K562 (cell line): Measurements from ENCODE around the gene ST6GAL1. TPM values are rescaled to one million over a fixed set of nuclear protein-coding genes. Genes with fewer than 3 reads are reported as not detected.

Experiments
- ATAC-seq: fragments of 200-7000 bp; cut with Tn5 transposase; 3 replicates; pipeline ENCODE4 v1.9.1; 2020; ENCODE audit warnings: moderate library complexity
- BruUV-seq: library from RNA; stranded (reverse); fragments of 400-500 nt; replicated peaks from 2 replicates; lab custom pipeline; 2021; lab: Mats Ljungman, UMichigan
- CTCF ChIA-PET: fragments of 300-600 bp; formaldehyde crosslinking; extraction: SDS; loops from one replicate; lab custom pipeline; 2021; ENCODE audit warnings: low intra/inter-chr PET ratio; lab: Yijun Ruan, JAX
- POLR2A ChIA-PET: fragments of 300-600, 350-650 bp; sonication (Branson Sonifier 250); formaldehyde crosslinking; extraction: SDS; loops from one replicate; lab custom pipeline; 2021; ENCODE audit warnings: antibody characterized with exemption, inconsistent platforms; lab: Yijun Ruan, JAX
- DNase-seq, 4 experiments: peaks; one replicate each; pipeline versions ENCODE4 v3.0.0 to v3.0.0-alpha.2; 2011 to 2018; ENCODE audit warnings: low spot score in 3 of 4, mixed read lengths in 3 of 4; ENCODE audit errors: extremely low read depth in 1 of 4
- FAIRE-seq: peaks from 2 replicates; lab custom pipeline; 2011; peaks lifted over from hg19 to GRCh38; lab: Jason Lieb, UNC
- H2AFZ ChIP-seq: 2 replicates; pipeline ENCODE4 v1.6.0; 2011; ENCODE audit warnings: low read depth, low read length, control low read depth, inconsistent platforms
- H3K27ac ChIP-seq: fragments of 200-600 bp; 3 replicates; pipeline ENCODE4 v1.8.0; 2011; ENCODE audit warnings: low read depth, mild to moderate bottlenecking, control low read depth, inconsistent platforms, low read length, moderate library complexity, mixed read lengths; ENCODE audit errors: extremely low read depth
- H3K27me3 ChIP-seq, 2 experiments: fragments of 300-600 bp in 1 of 2; 2 replicates in 1 of 2; 3 replicates in 1 of 2; pipeline versions ENCODE4 v1.6.0 to v1.8.0; 2011; ENCODE audit warnings: inconsistent platforms in 2 of 2, low read length in 2 of 2, mild to moderate bottlenecking in 1 of 2, mixed read lengths in 1 of 2, moderate library complexity in 1 of 2; ENCODE audit not compliant: control insufficient read depth in 2 of 2, insufficient read depth in 2 of 2
- H3K36me3 ChIP-seq: fragments of 300-600 bp; 3 replicates; pipeline ENCODE4 v1.8.0; 2011; ENCODE audit warnings: mild to moderate bottlenecking, low read length, inconsistent platforms; ENCODE audit not compliant: control insufficient read depth, insufficient read depth
- H3K4me1 ChIP-seq, 2 experiments: fragments of 200-600 bp in 1 of 2; replicated peaks in 1 of 2; 2 replicates in 1 of 2; 3 replicates in 1 of 2; pipeline versions ENCODE4 v1.5.1 to v1.8.0; 2011; ENCODE audit warnings: inconsistent platforms in 2 of 2, low read length in 2 of 2, mild to moderate bottlenecking in 1 of 2, mixed read lengths in 1 of 2, moderate library complexity in 1 of 2; ENCODE audit not compliant: control insufficient read depth in 2 of 2, insufficient read depth in 2 of 2
- H3K4me2 ChIP-seq: 2 replicates; pipeline ENCODE4 v1.6.1; 2011; ENCODE audit warnings: low read length, control low read depth, inconsistent platforms, mixed read lengths; ENCODE audit not compliant: insufficient read depth
- H3K4me3 ChIP-seq: fragments of 200-600 bp; sonication (generic), shearing (Covaris generic); 2 replicates; pipeline ENCODE4 v1.5.1; 2016; ENCODE audit warnings: control low read depth, inconsistent platforms
- H3K79me2 ChIP-seq: fragments of 200-600 bp; 3 replicates; pipeline ENCODE4 v1.8.0; 2011; ENCODE audit warnings: low read length, inconsistent platforms; ENCODE audit not compliant: control insufficient read depth, insufficient read depth
- H3K9ac ChIP-seq, 2 experiments: 2 replicates each; pipeline versions ENCODE4 v1.6.0 to v1.6.1; 2011; ENCODE audit warnings: low read depth in 2 of 2, low read length in 2 of 2, control low read depth in 1 of 2, inconsistent platforms in 1 of 2, mild to moderate bottlenecking in 1 of 2, mixed read lengths in 1 of 2; ENCODE audit not compliant: insufficient read depth in 1 of 2
- H3K9me1 ChIP-seq: one replicate; pipeline ENCODE4 v1.6.0; 2011; ENCODE audit warnings: inconsistent platforms, mild to moderate bottlenecking, low read length, moderate library complexity; ENCODE audit not compliant: control insufficient read depth, insufficient read depth
- H3K9me3 ChIP-seq: replicated peaks from 2 replicates; pipeline ENCODE4 v1.5.1; 2011; ENCODE audit warnings: low read depth, low read length, inconsistent platforms; ENCODE audit not compliant: control insufficient read depth, insufficient read depth
- H4K20me1 ChIP-seq: replicated peaks from 2 replicates; pipeline ENCODE4 v1.6.1; 2011; ENCODE audit warnings: low read length, inconsistent platforms, mixed read lengths; ENCODE audit not compliant: control insufficient read depth, insufficient read depth
- HDAC1 ChIP-seq, 2 experiments: fragments of 450-650 bp; IDR thresholded peaks; 2 replicates each; pipeline ENCODE4 v1.6.1; 2016 to 2017; ENCODE audit warnings: inconsistent platforms in 1 of 2, mild to moderate bottlenecking in 1 of 2, moderate library complexity in 1 of 2
- MEIS2 ChIP-seq: fragments of 450-650 bp; IDR thresholded peaks from 2 replicates; pipeline ENCODE4 v1.6.1; 2014; ENCODE audit warnings: mild to moderate bottlenecking; ENCODE audit not compliant: partially characterized antibody
- POLR3G ChIP-seq: IDR thresholded peaks from 2 replicates; pipeline ENCODE4 v1.6.1; 2011; ENCODE audit not compliant: insufficient read length, insufficient replicate concordance; ENCODE audit errors: extremely low read depth
- SIN3A ChIP-seq, 2 experiments: fragments of 150-350 bp in 1 of 2; IDR thresholded peaks; 2 replicates each; pipeline ENCODE4 v1.6.1; 2011 to 2016; ENCODE audit warnings: borderline replicate concordance in 2 of 2, low read depth in 2 of 2, low read length in 2 of 2, mild to moderate bottlenecking in 2 of 2, moderate library complexity in 2 of 2; ENCODE audit not compliant: control insufficient read depth in 1 of 2
- YY1 ChIP-seq, 3 experiments: IDR thresholded peaks; 2 replicates each; pipeline ENCODE4 v1.6.1; 2011; ENCODE audit warnings: low read length in 2 of 3, mild to moderate bottlenecking in 2 of 3, moderate library complexity in 2 of 3, borderline replicate concordance in 1 of 3, control low read depth in 1 of 3, low read depth in 1 of 3; ENCODE audit not compliant: insufficient read depth in 3 of 3, insufficient replicate concordance in 2 of 3, control insufficient read depth in 1 of 3, insufficient read length in 1 of 3; ENCODE audit errors: extremely low read depth in 1 of 3
- WGBS: fragments of 100-300 bp; shearing (Covaris generic); methylation state at CpG from one replicate; pipeline ENCODE4 v1.1.6; 2016; ENCODE audit warnings: low coverage, mixed read lengths; ENCODE audit not compliant: insufficient coverage; ENCODE audit errors: missing lambda C conversion rate; 5-methylcytosine and 5-hydroxymethylcytosine counted together
- in situ Hi-C: fragments of 300-500 bp; cut with MboI; formaldehyde crosslinking; loops from 4 replicates; pipeline ENCODE4 v1.15.0; 2018; ENCODE audit warnings: inconsistent platforms, mixed read lengths
- intact Hi-C: fragments of 100-400 bp; cut with micrococcal nuclease; formaldehyde crosslinking; loops from 2 replicates; pipeline ENCODE4 v1.14.2; 2022
- polyA plus RNA-seq, 8 experiments: library from polyadenylated mRNA; depleted of rRNA in 4 of 8; stranded (reverse) in 5 of 8; unstranded in 3 of 8; fragments of >200 nt; fragmentation: Nextera tagmentation in 2 of 8; fragmentation: Illumina TruSeq in 1 of 8; extraction: Ambion mirVana in 2 of 8; extraction: Trizol in 1 of 8; gene quantifications; 2 replicates each; pipeline versions ENCODE4 v1.2.1 to v1.2.3, GENCODE V29; 2011 to 2014; ENCODE audit warnings: inconsistent platforms in 1 of 8, missing spikeins in 1 of 8
- total RNA-seq, 7 experiments: library from RNA; depleted of rRNA in 6 of 7; stranded (reverse); fragments of >200 nt in 6 of 7; fragmentation: Illumina TruSeq in 2 of 7; extraction: Trizol in 2 of 7; gene quantifications; 2 replicates each; pipeline versions ENCODE4 v1.2.1 to v1.2.3, GENCODE V29; 2011 to 2021; ENCODE audit warnings: low replicate concordance in 1 of 7
- TF ChIP-seq, protein P1 (sequence below): fragments of 250-450 bp; sonication (Bioruptor Pico); IDR thresholded peaks from 2 replicates; pipeline ENCODE4 v1.9.0; 2021; ENCODE audit warnings: mild to moderate bottlenecking, inconsistent platforms
- TF ChIP-seq, protein P2 (sequence below): sonication (generic); formaldehyde crosslinking; IDR thresholded peaks from 2 replicates; pipeline ENCODE4 v1.8.0; 2022; ENCODE audit warnings: mild to moderate bottlenecking, missing genetic modification reagents
- TF ChIP-seq, protein P3 (sequence below): fragments of 200-400 bp; formaldehyde crosslinking; IDR thresholded peaks from 2 replicates; pipeline ENCODE4 v1.6.1; 2017; ENCODE audit warnings: mild to moderate bottlenecking, low read depth, low read length, moderate library complexity

ST6GAL1 gene
- total and polyA plus RNA-seq, 9 of the 15 experiments (the other 6 are each of a cell fraction or from before 2014, with no cell fraction given) = 31.9 to 145 (median 71.0) TPM

DNA sequence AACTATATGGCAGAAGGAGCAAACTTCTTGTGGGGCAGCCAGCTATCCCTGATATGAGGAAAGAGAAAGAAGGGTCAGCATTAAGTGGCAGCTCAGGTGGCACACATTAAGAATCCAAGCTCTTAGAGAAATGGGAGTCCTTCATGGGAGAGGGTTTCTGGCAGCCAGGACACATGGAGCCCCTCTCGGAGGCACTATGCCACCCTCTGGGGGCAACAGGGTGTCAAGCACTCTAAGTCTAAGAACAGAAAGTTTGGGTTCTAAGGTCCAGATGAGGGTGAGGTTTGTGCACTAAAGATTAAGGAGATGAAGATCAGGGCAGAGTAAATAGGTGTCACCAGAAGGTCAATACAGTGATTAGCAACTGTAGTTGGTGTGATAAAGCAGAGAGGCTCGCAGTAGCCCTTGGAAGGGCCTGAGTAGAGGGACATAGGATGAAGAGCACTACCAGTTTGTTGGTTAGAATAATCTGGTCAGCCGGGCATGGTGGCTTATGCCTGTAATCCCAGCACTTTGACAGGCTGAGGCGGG, 89.3 kb downstream of the ST6GAL1 start:
- H3K4me3 ChIP-seq = no peak overlapping the region
- CTCF ChIA-PET = no interaction called here
- POLR2A ChIA-PET = interaction anchor here (0.7 kb wide), 1 partner anchor 170 kb away, joined by 3 read pairs; no protein-coding TSS in a partner anchor
- no peak for TF ChIP-seq MEIS2
- no peak for TF ChIP-seq YY1 (IDR thresholded peaks at IDR 0.05; ENCODE audit: borderline replicate concordance in 1 of 3, control insufficient read depth in 1 of 3, extremely low read depth in 1 of 3, insufficient read depth in 3 of 3, insufficient read length in 1 of 3, insufficient replicate concordance in 2 of 3, low read depth in 1 of 3, low read length in 2 of 3)
- TF ChIP-seq, protein P1, sequence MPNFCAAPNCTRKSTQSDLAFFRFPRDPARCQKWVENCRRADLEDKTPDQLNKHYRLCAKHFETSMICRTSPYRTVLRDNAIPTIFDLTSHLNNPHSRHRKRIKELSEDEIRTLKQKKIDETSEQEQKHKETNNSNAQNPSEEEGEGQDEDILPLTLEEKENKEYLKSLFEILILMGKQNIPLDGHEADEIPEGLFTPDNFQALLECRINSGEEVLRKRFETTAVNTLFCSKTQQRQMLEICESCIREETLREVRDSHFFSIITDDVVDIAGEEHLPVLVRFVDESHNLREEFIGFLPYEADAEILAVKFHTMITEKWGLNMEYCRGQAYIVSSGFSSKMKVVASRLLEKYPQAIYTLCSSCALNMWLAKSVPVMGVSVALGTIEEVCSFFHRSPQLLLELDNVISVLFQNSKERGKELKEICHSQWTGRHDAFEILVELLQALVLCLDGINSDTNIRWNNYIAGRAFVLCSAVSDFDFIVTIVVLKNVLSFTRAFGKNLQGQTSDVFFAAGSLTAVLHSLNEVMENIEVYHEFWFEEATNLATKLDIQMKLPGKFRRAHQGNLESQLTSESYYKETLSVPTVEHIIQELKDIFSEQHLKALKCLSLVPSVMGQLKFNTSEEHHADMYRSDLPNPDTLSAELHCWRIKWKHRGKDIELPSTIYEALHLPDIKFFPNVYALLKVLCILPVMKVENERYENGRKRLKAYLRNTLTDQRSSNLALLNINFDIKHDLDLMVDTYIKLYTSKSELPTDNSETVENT (CRISPR knock-in tag) = no peak
- TF ChIP-seq, protein P2, sequence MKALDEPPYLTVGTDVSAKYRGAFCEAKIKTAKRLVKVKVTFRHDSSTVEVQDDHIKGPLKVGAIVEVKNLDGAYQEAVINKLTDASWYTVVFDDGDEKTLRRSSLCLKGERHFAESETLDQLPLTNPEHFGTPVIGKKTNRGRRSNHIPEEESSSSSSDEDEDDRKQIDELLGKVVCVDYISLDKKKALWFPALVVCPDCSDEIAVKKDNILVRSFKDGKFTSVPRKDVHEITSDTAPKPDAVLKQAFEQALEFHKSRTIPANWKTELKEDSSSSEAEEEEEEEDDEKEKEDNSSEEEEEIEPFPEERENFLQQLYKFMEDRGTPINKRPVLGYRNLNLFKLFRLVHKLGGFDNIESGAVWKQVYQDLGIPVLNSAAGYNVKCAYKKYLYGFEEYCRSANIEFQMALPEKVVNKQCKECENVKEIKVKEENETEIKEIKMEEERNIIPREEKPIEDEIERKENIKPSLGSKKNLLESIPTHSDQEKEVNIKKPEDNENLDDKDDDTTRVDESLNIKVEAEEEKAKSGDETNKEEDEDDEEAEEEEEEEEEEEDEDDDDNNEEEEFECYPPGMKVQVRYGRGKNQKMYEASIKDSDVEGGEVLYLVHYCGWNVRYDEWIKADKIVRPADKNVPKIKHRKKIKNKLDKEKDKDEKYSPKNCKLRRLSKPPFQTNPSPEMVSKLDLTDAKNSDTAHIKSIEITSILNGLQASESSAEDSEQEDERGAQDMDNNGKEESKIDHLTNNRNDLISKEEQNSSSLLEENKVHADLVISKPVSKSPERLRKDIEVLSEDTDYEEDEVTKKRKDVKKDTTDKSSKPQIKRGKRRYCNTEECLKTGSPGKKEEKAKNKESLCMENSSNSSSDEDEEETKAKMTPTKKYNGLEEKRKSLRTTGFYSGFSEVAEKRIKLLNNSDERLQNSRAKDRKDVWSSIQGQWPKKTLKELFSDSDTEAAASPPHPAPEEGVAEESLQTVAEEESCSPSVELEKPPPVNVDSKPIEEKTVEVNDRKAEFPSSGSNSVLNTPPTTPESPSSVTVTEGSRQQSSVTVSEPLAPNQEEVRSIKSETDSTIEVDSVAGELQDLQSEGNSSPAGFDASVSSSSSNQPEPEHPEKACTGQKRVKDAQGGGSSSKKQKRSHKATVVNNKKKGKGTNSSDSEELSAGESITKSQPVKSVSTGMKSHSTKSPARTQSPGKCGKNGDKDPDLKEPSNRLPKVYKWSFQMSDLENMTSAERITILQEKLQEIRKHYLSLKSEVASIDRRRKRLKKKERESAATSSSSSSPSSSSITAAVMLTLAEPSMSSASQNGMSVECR (CRISPR knock-in tag) = no peak
- peak in 1 of 2 experiments; percentile 36; a peak in 1 of 4 replicates for TF ChIP-seq HDAC1 (IDR thresholded peaks at IDR 0.05)
- TF ChIP-seq, protein P3, sequence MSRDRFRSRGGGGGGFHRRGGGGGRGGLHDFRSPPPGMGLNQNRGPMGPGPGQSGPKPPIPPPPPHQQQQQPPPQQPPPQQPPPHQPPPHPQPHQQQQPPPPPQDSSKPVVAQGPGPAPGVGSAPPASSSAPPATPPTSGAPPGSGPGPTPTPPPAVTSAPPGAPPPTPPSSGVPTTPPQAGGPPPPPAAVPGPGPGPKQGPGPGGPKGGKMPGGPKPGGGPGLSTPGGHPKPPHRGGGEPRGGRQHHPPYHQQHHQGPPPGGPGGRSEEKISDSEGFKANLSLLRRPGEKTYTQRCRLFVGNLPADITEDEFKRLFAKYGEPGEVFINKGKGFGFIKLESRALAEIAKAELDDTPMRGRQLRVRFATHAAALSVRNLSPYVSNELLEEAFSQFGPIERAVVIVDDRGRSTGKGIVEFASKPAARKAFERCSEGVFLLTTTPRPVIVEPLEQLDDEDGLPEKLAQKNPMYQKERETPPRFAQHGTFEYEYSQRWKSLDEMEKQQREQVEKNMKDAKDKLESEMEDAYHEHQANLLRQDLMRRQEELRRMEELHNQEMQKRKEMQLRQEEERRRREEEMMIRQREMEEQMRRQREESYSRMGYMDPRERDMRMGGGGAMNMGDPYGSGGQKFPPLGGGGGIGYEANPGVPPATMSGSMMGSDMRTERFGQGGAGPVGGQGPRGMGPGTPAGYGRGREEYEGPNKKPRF = no peak
- TF ChIP-seq SIN3A (IDR thresholded peaks at IDR 0.05; ENCODE audit: borderline replicate concordance in 2 of 2, control insufficient read depth in 1 of 2, low read depth in 2 of 2, low read length in 2 of 2) = no peak
- no peak for TF ChIP-seq POLR3G

More for the DNA sequence above, 89.3 kb downstream of the ST6GAL1 start:
- Histone ChIP-seq H4K20me1 (no peaks in the 10 kb centered on the region), H3K4me2 (peak overlapping the region; percentile 22; the same call in 1 of the 2 replicates), H3K9ac (no peak overlapping the region), H3K9me1 (no peaks in the 10 kb centered on the region), H2AFZ (no peak overlapping the region), H3K4me1 (peaks cover 25 to 43% of the 10 kb centered on the region in 2 experiments), H3K9me3 (0 out of 2 replicates have a peak, but pooled peaks cover 2% of the 10 kb centered on the region), H3K27me3 (no peaks in the 10 kb centered on the region), H3K36me3 (peaks cover 43% of the 10 kb centered on the region), H3K79me2 (peaks cover 33% of the 10 kb centered on the region), H3K27ac (no peak overlapping the region; the same call in 2 of the 3 replicates)
- 47% methylated on average over 4 of the region's 4 CpGs for WGBS
- intact Hi-C loops = loop anchor here (5.0 kb wide), 1 partner anchor 67 kb away; no protein-coding TSS in a partner anchor
- DNase-seq (peak in 2 of 4 experiments; percentile 18 to 43), ATAC-seq (peak; percentile 6; the same call in 2 of the 3 replicates), FAIRE-seq (no peak)
- no TSS peak for BruUV-seq
- in situ Hi-C loops = no loop called here
